GM18517 (cell line): ENCODE results near the gene FNIP1.
"Not testable (repeated sequence)": the region's sequence is repeated elsewhere in the genome, so short reads cannot be mapped to it uniquely, and the experiment has no call there.

Experiments
- ATAC-seq: cut with Tn5 transposase; IDR thresholded peaks from one replicate; pipeline ENCODE4 v1.9.1; 2021; ENCODE audit warnings: mild to moderate bottlenecking, moderate library complexity; ENCODE audit not compliant: unreplicated experiment

FNIP1 gene

DNA sequence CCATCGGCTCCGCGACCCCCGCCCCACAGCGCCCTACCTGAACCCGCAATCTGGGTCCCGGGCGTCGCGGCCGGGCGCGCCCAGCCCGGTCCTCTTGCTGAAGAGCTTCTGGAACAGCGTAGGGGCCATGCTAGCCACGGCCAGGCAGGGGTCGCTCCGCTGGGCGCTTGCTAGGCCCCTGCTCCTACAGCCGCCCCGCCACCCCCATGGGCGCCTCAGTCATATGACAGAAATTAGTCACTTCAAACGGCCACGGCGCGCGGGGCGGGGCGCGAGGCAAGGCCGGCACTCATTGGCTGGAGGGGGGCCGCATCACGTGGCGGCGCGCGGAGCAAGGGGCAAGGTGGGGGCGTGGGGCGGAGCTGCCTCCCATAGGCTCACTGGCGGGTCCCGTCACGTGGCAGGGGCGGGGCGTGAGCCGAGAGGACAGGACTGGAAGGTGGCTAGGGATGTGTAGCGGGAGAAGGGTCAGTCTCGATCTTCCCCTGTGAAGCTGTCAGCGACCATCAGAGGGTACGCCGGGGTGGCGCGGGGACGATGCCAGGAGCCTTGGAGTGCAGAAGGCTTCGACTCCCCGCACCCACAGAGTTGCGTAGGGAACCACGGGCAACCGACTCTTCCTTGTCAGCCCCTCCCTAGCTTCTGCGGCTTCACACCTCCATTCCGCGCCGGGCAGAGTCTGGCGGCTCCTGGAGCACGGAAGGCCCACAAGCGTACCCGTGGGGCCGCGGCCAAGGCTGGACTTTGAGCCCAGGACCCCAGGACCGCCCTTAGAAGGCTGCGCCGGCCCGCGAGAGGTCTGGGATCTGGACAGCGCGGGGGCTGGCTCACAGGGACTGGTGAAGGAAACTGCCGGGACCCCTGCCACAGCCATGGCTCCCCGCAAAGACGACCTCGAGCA is at the start of gene FNIP1:
FNIP1 (minus strand) TSS at position 225 of the 901 bp plus-strand sequence; CDS start at position 129, 96 bp downstream.
- ATAC-seq, result peak; percentile 88

DNA sequence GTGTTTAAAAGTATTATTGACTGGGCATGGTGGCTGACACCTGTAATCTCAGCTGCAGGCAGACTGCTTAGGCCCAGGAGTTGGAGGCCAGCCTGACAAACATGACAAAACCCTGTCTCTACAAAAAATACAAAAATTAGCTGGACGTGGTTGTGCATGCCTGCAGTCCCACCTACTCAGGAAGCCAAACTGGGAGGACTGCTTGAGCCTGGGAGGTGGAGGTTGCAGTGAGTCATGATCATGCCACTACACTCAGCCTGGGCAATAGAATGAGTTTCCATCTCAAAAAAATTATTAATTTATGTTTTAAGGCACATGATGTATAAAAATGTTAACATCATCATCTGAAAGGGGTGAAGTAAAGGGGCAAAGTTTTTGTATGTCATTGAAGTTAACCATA is 49.7 kb upstream of the FNIP1 start:
- ATAC-seq, result no peak

DNA sequence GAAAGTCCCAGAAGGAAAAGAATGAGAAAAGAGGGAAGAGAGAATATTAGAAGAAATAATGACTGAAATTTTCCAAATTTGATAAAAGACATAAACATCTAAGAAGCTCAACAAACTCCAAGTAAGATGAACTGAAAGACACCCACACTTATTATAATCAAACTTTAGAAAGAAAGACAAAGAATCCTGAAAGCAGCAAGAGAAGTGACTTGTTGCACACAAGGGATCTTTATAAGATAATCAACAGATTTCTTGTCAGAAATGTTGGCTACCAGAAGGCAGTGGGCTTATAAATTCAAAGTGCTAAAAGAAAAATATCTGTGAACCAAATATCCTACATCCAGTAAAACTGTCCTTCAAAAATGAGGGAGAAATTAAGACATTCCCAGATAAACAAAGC is 49.0 kb upstream of the FNIP1 start:
- no peak for ATAC-seq

DNA sequence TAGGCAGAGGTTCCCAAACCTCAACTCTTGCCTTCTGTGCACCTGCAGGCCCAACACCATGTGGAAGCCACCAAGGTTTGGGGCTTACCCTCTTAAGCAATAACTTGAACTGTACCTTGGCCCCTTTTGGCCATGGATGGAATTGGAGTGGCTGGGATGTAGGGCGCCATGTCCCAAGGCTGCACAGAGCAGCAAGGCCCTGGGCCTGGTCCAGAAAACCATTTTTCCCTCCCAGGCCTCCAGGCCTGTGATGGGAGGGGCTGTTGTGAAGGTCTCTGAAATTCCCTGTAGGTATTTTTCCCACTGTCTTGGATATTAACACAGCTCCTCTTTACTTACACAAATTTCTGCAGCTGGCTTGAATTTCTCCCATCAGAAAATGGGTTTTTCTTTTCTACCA is 46.2 kb upstream of the FNIP1 start:
- not testable (repeated sequence) for ATAC-seq

DNA sequence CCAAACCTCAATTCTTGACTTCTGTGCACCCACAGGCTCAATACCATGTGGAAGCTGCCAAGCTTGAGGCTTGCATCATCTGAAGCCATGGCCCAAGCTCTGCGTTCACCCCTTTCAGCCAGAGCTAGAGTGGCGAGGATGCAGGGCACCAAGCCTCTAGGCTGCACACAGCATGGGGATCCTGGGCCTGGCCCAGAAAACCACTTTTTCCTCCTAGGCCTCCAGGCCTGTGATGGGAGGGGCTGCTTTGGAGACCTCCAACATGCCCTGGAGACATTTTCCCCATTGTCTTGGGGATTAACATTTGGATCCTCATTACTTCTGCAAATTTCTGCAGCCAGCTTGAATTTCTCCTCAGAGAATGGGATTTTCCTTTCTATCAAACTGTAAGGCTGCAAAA is 35.9 kb upstream of the FNIP1 start:
- not testable (repeated sequence) for ATAC-seq

DNA sequence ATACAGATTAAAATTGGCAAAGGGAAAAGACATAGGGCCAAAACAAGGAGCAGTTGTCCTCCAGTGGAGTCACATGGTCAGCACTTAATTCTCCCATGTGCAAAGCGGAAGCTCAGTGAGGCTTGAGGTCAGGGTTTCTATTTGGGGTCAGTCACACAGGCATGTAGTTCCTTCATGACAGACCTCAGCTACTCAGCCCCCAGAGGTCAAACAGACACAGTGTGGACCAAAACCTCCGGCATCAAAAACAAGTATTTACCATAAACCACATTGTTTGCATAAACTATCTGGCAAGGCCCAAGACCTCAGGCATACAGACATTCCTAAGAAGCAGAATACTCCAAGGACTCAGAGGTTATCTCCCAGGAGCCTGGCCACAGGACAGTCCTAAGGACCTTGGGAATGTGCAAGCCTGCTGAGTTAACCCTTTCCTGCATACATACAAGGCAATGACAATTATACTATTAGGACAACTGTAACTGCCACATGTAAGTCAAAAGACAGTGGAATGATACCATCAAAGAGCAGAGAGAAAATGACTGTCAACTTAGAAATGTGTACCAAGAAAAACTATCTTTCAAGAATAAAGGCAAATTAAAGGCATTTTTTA is 28.7 kb upstream of the FNIP1 start:
- peak; percentile 73 for ATAC-seq

DNA sequence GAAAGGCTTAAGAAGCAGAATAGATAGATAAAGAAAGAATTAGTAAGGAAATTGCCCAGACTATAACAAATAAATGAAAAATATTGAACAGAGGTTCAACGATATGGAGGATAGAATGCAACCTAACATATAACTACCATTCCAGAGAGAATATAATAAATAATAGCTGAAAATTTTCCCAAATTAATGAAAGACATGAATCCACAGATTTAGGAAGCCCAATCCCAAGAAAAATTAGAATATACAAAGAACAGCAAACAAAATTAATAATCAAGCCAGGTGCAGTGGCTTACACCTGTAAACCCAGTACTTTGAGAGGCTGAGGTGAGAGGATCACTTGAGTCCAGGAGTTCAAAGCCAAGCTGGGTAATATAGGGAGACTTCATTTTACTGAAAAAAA is 27.8 kb upstream of the FNIP1 start:
- no peak for ATAC-seq

DNA sequence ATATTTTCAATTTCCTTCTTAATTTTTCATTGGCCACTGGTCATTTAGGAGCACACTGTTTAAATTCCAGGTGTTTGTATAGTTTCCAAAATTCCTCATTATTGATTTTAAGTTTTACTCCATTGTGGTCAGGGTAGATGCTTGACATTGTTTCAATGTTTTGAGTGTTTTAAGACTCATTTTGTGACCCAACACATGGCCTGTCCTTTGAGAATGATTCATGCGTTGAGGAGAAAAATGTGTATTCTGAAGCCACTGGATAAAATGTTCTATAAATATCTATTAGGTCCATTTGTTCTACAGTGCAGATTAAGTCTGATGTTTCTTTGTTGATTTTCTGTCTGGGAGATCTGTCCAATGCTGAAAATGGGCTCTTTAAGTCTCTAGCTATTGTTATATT is 24.4 kb upstream of the FNIP1 start:
- ATAC-seq, result no peak

DNA sequence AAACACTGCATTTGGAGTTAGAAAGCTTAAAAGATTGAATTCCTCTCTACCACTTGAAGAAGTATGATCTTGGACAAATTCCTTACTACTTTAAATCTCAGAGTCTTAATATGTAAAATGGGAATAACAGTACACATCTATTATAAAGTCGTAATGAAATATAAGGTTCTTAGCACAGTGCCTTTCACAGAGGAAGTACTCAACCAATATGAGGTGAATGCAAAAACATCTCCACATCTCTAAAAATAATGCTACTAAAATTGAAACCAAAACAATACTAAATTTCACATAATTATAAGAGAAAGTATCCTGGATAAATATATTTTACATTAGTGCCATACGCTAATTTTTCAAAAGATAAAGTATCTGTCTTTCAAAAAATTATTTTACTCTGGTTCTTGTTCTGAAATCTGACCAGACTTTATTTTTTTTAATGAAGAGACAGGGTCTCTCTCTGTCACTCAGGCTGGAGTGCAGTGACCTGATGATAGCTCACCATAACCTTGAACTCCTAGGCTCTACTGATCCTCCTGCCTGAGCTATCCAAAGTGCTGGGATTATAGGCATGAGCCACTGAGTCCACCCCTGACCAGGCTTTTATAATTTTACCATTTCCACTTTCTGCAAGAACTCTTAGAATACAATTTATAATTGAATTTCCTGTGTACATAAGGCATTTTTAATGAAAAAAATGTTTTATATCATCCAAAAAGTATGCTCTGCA is 21.3 kb upstream of the FNIP1 start:
- ATAC-seq, result no peak

DNA sequence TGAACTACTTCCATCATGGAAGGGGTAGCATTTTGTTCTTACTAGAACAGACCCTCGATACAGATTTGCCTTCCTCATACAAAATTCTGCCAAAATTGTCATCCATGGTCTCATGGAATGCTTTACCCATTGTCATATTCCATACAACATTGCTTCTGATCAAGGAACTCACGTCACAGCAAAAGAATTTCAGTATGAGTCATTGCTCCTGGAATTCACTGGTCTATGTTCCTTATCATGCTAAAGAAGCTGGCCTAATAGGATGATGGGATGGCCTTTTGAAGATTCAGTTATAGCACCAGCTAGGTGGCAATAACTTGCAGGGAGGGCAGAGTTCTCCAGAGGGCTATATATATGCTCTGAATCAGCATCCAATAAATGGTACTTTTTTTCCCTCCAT is 18.2 kb upstream of the FNIP1 start:
- ATAC-seq, result no peak

DNA sequence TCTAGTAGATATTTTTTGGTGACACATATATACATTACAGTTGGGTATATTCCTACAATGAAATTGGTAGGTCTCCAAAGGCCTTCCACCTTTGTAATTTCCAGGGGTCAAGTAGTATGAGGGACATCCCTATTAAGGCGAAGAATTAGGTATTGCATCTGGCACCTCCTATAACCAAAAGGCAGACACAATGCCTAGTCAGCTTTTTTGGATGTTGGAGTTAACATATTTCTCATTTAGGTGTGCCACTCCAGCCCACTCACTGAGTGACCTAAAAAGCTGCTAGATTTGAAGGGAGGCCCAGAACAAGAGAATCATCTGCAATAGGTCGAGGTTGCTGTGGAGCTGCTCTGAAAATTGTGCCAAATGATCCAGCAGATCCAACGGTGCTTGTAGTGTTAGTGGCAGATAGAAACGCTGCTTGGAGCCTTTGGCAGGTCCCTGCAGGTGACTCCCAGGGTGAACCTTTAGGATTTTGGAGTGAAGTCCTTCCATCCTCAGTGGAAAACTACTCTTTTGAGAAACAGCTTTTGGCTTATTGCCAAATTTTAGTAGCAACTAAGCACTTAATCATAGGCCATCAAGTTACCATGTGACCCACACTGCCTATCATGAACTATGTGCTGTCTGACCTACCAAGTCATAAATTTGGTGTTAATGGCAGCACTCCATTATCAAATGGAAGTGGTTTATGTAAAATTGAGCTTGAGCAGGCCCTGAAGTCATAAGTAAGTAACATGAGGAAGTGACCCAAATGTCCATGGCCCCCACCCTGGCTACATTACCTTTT is 15.7 kb upstream of the FNIP1 start:
- ATAC-seq, result no peak

DNA sequence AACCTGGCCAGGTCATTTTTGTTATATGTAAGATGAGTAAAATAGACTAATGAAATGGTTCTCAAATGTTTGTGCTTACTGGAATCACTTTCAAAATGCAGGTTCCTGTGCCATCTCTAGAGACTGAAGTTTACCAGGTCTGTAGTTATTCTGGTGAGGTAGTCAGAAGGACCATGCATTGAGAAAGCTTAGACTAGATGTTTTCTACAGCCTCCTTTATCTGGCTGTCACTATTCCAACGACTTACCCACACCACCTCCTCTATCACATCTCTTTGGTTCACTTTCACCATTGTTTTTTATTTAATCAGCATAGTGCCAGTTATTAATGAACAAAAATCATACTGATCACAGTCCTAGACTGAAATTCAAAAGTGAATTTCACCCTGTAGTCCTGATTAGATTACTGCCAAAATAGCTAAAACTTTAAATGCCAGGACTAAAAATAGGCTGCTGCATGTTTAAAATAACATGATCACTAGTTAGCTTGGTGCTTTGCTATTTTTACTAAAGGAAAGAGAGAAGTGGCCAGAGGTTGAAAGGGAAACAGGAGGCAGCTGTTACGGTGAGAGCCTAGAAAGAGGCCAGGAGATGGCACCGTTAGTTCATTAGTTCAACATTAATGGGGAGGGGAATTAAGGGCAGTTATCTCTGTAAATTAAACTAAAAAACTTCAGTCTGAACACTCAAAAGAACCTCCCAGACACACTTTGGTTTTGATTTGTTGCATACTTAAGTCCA is 13.9 kb upstream of the FNIP1 start:
- no peak for ATAC-seq

DNA sequence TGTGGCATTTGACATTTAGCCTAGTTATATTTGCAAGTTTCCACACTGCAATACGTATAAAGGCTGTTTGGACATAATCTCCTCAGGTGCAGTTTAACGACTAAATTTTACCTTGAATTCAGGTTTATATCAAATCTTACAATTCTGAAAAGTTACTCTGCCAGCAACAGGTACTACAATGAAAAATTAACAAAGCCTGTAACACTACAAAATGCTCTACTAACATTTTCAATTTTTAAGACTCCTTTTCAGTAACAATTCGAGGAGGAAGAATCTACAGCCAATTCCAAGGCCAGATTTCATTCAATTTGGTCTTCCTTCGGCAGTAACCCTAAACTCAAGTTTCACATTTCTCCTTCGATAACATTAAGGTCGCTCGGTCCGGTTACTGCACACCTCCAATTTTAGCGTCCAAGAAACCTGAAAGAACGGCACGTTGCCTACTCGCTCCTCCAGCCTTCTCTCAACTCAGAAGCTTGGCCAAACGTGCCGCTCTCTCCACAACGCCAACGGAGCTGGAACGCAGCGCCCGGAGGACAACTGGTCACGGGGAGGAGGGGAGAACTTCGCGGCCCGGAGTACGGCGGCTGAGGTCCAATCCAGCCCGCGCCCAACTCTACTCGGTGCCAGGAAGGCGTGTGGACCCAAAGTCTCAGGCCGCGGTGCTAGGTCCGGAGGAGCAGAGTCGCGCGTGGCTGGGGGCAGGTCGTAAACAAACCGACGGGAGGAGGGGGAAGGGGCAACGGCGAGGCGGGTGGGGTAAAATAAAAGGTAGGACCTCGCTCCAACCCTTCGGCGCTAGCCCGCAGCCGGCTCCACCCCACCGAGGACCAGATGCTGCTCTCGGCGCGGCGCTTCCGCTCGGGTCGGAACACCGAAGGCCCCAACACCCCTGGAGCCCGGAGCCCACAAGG is 681 bp downstream of the FNIP1 start:
- peak; percentile 20 for ATAC-seq

DNA sequence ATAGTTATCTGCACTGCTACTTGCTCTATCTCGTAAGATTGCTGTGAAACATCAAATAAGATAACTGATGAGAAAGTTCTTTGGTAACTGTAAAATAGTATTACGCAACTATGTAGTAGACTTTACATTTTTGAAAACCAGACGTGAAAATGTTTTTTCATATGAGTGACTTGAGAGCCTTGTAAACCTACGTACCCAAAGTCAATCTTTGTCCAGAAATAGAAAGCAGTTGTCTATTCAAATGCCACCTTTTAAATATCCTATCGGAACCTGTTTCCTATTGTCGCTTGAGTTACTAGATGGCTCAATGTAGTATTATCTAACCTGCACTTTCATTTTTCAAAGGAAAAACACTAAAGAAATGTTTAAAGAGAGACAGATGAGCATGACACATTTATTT is 1.6 kb downstream of the FNIP1 start:
- ATAC-seq, result no peak

DNA sequence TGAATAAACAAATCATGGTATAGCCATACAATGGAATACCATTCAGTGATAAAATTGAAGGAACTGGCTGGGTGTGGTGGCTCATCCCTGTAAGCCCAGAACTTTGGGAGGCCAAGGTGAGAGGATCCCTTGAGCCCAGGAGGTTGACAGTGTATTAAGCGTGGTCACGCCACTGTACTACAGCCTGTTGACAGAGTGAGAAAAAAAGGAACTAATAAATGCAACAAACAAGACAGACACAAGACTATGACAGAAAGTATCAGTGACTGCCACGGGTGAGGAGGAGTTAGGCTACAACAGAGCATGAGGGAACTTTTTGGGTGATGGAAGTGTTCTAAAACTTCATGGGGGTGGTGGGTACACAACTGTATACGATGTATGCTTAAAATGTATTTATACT is 2.2 kb downstream of the FNIP1 start:
- no peak for ATAC-seq

DNA sequence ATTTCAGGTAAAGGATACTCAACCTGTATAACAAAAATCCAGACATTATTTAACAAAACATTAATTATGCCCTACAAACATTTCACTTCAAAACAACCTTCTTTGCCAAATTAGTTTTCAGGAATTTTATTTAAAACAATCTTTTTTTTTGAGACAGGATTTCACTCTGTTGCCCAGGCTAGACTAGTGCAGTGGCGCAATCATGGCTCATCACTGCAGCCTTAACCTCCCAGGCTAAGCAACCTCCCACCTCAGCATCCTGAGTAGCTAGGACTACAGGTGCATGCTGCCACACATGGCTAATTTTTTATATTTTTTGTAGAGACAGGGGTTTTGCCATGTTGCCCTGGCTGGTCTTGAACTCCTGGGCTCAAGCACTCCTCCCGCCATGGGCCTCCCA is 3.9 kb downstream of the FNIP1 start:
- ATAC-seq, result no peak

DNA sequence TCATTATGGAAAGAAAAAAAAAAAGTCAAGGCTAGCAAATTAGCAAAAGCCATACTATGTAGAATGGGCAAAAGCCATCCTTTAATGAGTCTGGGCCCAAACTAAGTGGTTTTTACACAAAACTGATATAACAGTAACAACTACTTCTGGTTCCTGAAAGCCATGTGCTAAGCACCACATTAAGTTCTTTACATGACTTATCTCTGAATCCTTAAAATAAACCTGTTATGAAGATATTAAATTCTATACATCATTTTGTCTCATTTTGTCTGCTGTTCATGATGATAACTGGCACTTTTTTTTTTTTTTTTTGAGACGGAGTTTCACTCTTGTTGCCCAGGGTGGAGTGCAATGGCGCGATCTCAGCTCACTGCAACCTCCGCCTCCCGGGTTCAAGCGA is 5.0 kb downstream of the FNIP1 start:
- ATAC-seq, result no peak

DNA sequence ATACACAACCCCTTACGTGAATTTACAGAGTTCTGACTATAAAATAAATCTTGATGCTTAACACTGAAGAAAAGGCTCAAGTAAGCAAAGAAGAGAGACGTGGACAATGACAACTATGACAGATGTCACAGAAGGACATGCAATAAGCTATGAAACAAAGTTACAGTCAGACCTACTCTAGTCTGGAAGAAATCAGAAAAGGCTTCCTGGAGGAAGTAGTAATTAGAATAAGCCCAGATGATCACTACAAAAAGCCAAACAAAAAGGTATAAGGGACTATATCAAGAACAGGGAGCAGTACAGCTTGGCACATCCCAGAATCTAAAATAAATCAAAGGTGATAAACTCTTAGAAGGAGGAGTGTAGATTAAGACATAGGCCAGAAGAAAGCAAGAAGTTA is 6.3 kb downstream of the FNIP1 start:
- ATAC-seq, result no peak

DNA sequence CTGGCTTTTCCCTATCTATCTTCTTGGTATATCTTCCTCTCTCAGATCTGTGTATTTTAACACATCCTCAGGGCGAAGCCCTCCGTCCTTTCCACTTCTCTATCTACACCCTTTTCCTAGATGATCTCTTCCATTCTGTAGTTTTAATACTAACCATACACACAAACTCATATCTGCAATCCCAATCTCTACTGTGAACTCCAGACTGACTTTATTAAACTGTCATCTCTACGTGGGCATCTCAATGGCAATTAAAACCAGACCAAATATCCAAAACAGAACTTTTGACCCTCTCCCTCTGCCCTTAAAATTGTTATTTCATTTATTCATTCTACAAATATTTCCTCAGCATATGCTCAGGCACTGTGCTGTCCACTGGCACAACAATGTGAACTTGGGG is 7.1 kb downstream of the FNIP1 start:
- ATAC-seq, result no peak
